ENCODE data around the gene ANKS1B. TPM values are rescaled to one million over a fixed set of nuclear protein-coding genes. Genes with fewer than 3 reads are reported as not detected.

Gene ANKS1B
- total RNA-seq, 4 donors from 2014 or later = 16.6 to 62.6 (median 40.2) TPM

DNA sequence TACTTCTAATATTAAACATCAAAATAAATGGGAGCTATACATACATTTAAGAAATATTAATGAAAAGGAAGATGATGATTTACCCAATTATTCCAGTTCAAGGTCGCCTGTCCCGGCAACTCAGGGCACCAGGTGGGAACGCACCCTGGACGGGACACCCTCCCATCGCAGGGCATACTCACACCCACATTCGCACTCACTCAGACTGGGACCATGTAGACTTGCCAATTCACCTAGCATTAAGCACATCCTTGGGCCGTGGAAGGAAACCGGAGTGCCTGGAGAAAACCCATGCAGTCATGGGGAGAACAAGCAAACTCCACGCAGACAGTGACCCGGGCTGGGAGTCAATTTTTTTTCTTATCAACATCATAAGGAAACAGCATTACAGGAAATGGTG is 864.8 kb downstream of the ANKS1B start:
- intact Hi-C loops (cut with DNase I; ENCODE audit: low total_unique reads) = no loop called here
- H3K27me3 ChIP-seq = no peaks in the 10 kb centered on the region
- no peak for TF ChIP-seq POLR2A (IDR thresholded peaks at IDR 0.05)
- TF ChIP-seq, protein P1, sequence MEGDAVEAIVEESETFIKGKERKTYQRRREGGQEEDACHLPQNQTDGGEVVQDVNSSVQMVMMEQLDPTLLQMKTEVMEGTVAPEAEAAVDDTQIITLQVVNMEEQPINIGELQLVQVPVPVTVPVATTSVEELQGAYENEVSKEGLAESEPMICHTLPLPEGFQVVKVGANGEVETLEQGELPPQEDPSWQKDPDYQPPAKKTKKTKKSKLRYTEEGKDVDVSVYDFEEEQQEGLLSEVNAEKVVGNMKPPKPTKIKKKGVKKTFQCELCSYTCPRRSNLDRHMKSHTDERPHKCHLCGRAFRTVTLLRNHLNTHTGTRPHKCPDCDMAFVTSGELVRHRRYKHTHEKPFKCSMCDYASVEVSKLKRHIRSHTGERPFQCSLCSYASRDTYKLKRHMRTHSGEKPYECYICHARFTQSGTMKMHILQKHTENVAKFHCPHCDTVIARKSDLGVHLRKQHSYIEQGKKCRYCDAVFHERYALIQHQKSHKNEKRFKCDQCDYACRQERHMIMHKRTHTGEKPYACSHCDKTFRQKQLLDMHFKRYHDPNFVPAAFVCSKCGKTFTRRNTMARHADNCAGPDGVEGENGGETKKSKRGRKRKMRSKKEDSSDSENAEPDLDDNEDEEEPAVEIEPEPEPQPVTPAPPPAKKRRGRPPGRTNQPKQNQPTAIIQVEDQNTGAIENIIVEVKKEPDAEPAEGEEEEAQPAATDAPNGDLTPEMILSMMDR (IDR thresholded peaks at IDR 0.05) = no peak
- DNase-seq = no peak
- H3K4me1 ChIP-seq = no peaks in the 10 kb centered on the region
- H3K4me3 ChIP-seq = no peak overlapping the region
- H3K9me3 ChIP-seq = no peaks in the 10 kb centered on the region
- no peaks in the 10 kb centered on the region for H3K36me3 ChIP-seq
- no peak overlapping the region for H3K27ac ChIP-seq

DNA sequence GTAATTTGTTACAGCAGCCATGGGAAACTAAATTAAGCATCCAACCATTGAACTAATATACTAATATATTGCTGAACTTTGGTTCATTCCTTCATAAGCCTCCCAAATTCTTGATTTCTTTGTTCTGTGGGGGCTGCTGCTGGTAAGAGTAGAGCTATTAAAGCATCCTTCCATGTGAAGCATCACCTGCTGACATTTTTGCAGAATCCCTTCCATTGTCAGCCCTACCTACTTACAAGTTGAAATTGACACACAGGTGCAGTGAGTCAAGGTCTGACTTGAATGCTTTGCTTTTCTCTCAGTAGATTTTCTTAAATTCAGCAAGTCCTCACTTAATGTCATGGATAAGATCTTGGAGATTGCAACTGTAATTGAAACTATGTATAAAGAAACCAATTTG is 865.3 kb downstream of the ANKS1B start:
- no peaks in the 10 kb centered on the region for H3K27me3 ChIP-seq
- no peaks in the 10 kb centered on the region for H3K4me1 ChIP-seq
- TF ChIP-seq, protein P1 (IDR thresholded peaks at IDR 0.05) = no peak
- no peak for TF ChIP-seq POLR2A (IDR thresholded peaks at IDR 0.05)
- no peak overlapping the region for H3K4me3 ChIP-seq
- no peak overlapping the region for H3K27ac ChIP-seq
- no peaks in the 10 kb centered on the region for H3K36me3 ChIP-seq
- no peak for DNase-seq
- intact Hi-C loops (cut with DNase I; ENCODE audit: low total_unique reads) = no loop called here
- no peaks in the 10 kb centered on the region for H3K9me3 ChIP-seq

GRCh38 chr12:99111600-99111999 is 873.1 kb downstream of the ANKS1B start:
- H3K4me1 ChIP-seq = no peaks in the 10 kb centered on the region
- no peaks in the 10 kb centered on the region for H3K27me3 ChIP-seq
- no peak for DNase-seq
- TF ChIP-seq, protein P1 (IDR thresholded peaks at IDR 0.05) = no peak
- intact Hi-C loops (cut with DNase I; ENCODE audit: low total_unique reads) = no loop called here
- H3K9me3 ChIP-seq = no peaks in the 10 kb centered on the region
- H3K36me3 ChIP-seq = no peaks in the 10 kb centered on the region
- no peak overlapping the region for H3K4me3 ChIP-seq
- no peak overlapping the region for H3K27ac ChIP-seq

- no peak for DNase-seq
- Histone ChIP-seq H3K36me3 (no peaks in the 10 kb centered on the region), H3K9me3 (no peaks in the 10 kb centered on the region), H3K4me1 (no peaks in the 10 kb centered on the region), H3K27ac (no peak overlapping the region), H3K27me3 (no peaks in the 10 kb centered on the region), H3K4me3 (no peak overlapping the region)
- intact Hi-C loops (cut with DNase I; ENCODE audit: low total_unique reads) = no loop called here
- TF ChIP-seq POLR2A (IDR thresholded peaks at IDR 0.05) = no peak
- TF ChIP-seq, protein P1 (IDR thresholded peaks at IDR 0.05) = no peak
These were observed 873.9 kb downstream of the ANKS1B start for GRCh38 chr12:99110868-99111267.

- intact Hi-C loops (cut with DNase I; ENCODE audit: low total_unique reads) = no loop called here
- DNase-seq = no peak
- Histone ChIP-seq H3K27ac (no peak overlapping the region), H3K27me3 (no peaks in the 10 kb centered on the region), H3K9me3 (no peaks in the 10 kb centered on the region), H3K36me3 (no peaks in the 10 kb centered on the region), H3K4me1 (no peaks in the 10 kb centered on the region), H3K4me3 (no peak overlapping the region)
- TF ChIP-seq, protein P1 (IDR thresholded peaks at IDR 0.05) = no peak
- no peak for TF ChIP-seq POLR2A (IDR thresholded peaks at IDR 0.05)
These were observed 874.5 kb downstream of the ANKS1B start for GRCh38 chr12:99110212-99110611.
